IMR-90 (cell line): ENCODE results near the gene DUSP7. TPM values are rescaled to one million over a fixed set of nuclear protein-coding genes. Genes with fewer than 3 reads are reported as not detected.
A peak's percentile ranks its signal among the peaks of the same experiment; 100 is the strongest.

ENCODE experiments used
- ATAC-seq: fragments of 200-7000 bp; cut with Tn5 transposase; 2 replicates; pipeline ENCODE4 v1.9.1; 2020; ENCODE audit warnings: low read depth, mild to moderate bottlenecking, moderate library complexity
- BruUV-seq: library from RNA; stranded (reverse); fragments of 400-500 nt; replicated peaks from 2 replicates; lab custom pipeline; 2021; lab: Mats Ljungman, UMichigan
- CTCF ChIA-PET: fragments of 300-600 bp; formaldehyde crosslinking; extraction: SDS; loops from one replicate; lab custom pipeline; 2021; ENCODE audit warnings: antibody characterized with exemption; lab: Yijun Ruan, JAX
- POLR2A ChIA-PET: fragments of 300-600 bp; sonication (Branson Sonifier 250); formaldehyde crosslinking; loops from one replicate; lab custom pipeline; 2022; ENCODE audit warnings: antibody characterized with exemption; ENCODE audit not compliant: unreplicated experiment; lab: Charles Lee
- DNase-seq: peaks from one replicate; pipeline ENCODE4 v3.0.0; 2013
- H2AFZ ChIP-seq: replicated peaks from 2 replicates; pipeline ENCODE3; 2013; ENCODE audit warnings: low read length, mild to moderate bottlenecking; ENCODE audit not compliant: poor library complexity
- H2AK5ac ChIP-seq: 2 replicates; pipeline ENCODE4 v1.6.1; 2013; ENCODE audit warnings: low read depth, low read length, inconsistent platforms
- H2AK9ac ChIP-seq: replicated peaks from 2 replicates; pipeline ENCODE3; 2013; ENCODE audit warnings: mild to moderate bottlenecking, low read depth, low read length, moderate library complexity; ENCODE audit not compliant: poor library complexity
- H2BK120ac ChIP-seq: 2 replicates; pipeline ENCODE4 v1.6.1; 2013; ENCODE audit warnings: low read depth, low read length, inconsistent platforms
- H2BK15ac ChIP-seq: 3 replicates; pipeline ENCODE4 v1.6.1; 2013; ENCODE audit warnings: low read depth, low read length, inconsistent platforms
- H2BK20ac ChIP-seq: 2 replicates; pipeline ENCODE4 v1.6.1; 2013; ENCODE audit warnings: low read depth, mild to moderate bottlenecking, inconsistent platforms, low read length, moderate library complexity
- H2BK5ac ChIP-seq: 2 replicates; pipeline ENCODE4 v1.6.1; 2013; ENCODE audit warnings: mild to moderate bottlenecking, low read depth, low read length, inconsistent platforms; ENCODE audit not compliant: poor library complexity, severe bottlenecking
- H3K14ac ChIP-seq: replicated peaks from 2 replicates; pipeline ENCODE4 v1.6.1; 2013; ENCODE audit warnings: low read depth, low read length, inconsistent platforms
- H3K18ac ChIP-seq: 2 replicates; pipeline ENCODE4 v1.6.1; 2013; ENCODE audit warnings: low read depth, low read length, control low read depth
- H3K23ac ChIP-seq: 2 replicates; pipeline ENCODE4 v1.6.1; 2013; ENCODE audit warnings: low read depth, low read length, inconsistent platforms
- H3K27ac ChIP-seq: 2 replicates; pipeline ENCODE4 v1.5.1; 2013; ENCODE audit warnings: mild to moderate bottlenecking, control low read depth, low read length; ENCODE audit not compliant: insufficient read depth
- H3K27me3 ChIP-seq: 2 replicates; pipeline ENCODE4 v1.6.1; 2013; ENCODE audit warnings: low read length; ENCODE audit not compliant: control insufficient read depth, insufficient read depth
- H3K36me3 ChIP-seq: 2 replicates; pipeline ENCODE4 v1.6.1; 2013; ENCODE audit warnings: low read length, mixed read lengths; ENCODE audit not compliant: control insufficient read depth, insufficient read depth
- H3K4ac ChIP-seq: 2 replicates; pipeline ENCODE4 v1.6.1; 2013; ENCODE audit warnings: low read depth, low read length, inconsistent platforms
- H3K4me1 ChIP-seq: 2 replicates; pipeline ENCODE4 v1.6.1; 2013; ENCODE audit warnings: low read length, mixed read lengths; ENCODE audit not compliant: control insufficient read depth, insufficient read depth
- H3K4me2 ChIP-seq: 2 replicates; pipeline ENCODE4 v1.6.1; 2013; ENCODE audit warnings: low read depth, mild to moderate bottlenecking, control low read depth, low read length, moderate library complexity
- H3K4me3 ChIP-seq: 2 replicates; pipeline ENCODE4 v1.5.1; 2013; ENCODE audit warnings: low read depth, mild to moderate bottlenecking, control low read depth, low read length, moderate library complexity; ENCODE audit not compliant: insufficient read depth
- H3K56ac ChIP-seq: 2 replicates; pipeline ENCODE4 v1.6.1; 2013; ENCODE audit warnings: low read length, inconsistent platforms; ENCODE audit not compliant: insufficient read depth; ENCODE audit errors: extremely low read depth
- H3K79me1 ChIP-seq, 2 experiments: 2 replicates each; pipeline ENCODE4 v1.6.1; 2013; ENCODE audit warnings: low read length in 2 of 2, inconsistent platforms in 1 of 2, low read depth in 1 of 2
- H3K9ac ChIP-seq: 2 replicates; pipeline ENCODE4 v1.6.1; 2013; ENCODE audit warnings: low read depth, low read length, control low read depth
- H3K9me1 ChIP-seq: 2 replicates; pipeline ENCODE4 v1.6.1; 2013; ENCODE audit warnings: low read length, inconsistent platforms; ENCODE audit not compliant: insufficient read depth
- H3K9me3 ChIP-seq: 2 replicates; pipeline ENCODE4 v1.6.1; 2013; ENCODE audit warnings: low read length; ENCODE audit not compliant: control insufficient read depth, insufficient read depth
- H4K20me1 ChIP-seq: 2 replicates; pipeline ENCODE4 v1.6.1; 2013; ENCODE audit warnings: low read length, inconsistent platforms; ENCODE audit not compliant: insufficient read depth
- H4K5ac ChIP-seq: 2 replicates; pipeline ENCODE4 v1.6.1; 2013; ENCODE audit warnings: mild to moderate bottlenecking, low read depth, low read length, control low read depth
- H4K8ac ChIP-seq, 2 experiments: 2 replicates each; pipeline ENCODE4 v1.6.1; 2013; ENCODE audit warnings: low read depth in 2 of 2, low read length in 2 of 2, control low read depth in 1 of 2, inconsistent platforms in 1 of 2
- H4K91ac ChIP-seq: 2 replicates; pipeline ENCODE4 v1.6.1; 2013; ENCODE audit warnings: low read depth, low read length, inconsistent platforms; ENCODE audit not compliant: insufficient read depth
- BHLHE40 ChIP-seq: fragments of 150-350 bp; IDR thresholded peaks from 2 replicates; pipeline ENCODE4 v1.6.1; 2016; ENCODE audit warnings: mild to moderate bottlenecking, low read depth, low read length
- CEBPB ChIP-seq: IDR thresholded peaks from 2 replicates; pipeline ENCODE4 v1.6.1; 2012; ENCODE audit warnings: low read depth, low read length, improper control_type of control experiment
- CTCF ChIP-seq: conservative IDR thresholded peaks from 2 replicates; pipeline ENCODE4 v1.5.1; 2012; ENCODE audit warnings: mild to moderate bottlenecking, low read depth, low read length, improper control_type of control experiment
- ELK1 ChIP-seq: fragments of 150-350 bp; IDR thresholded peaks from 2 replicates; pipeline ENCODE4 v1.6.1; 2016; ENCODE audit warnings: low read depth, mild to moderate bottlenecking, low read length, moderate library complexity, borderline replicate concordance
- FOS ChIP-seq: fragments of 150-350 bp; IDR thresholded peaks from 2 replicates; pipeline ENCODE4 v1.6.1; 2016; ENCODE audit warnings: low read depth, low read length
- MAFK ChIP-seq: IDR thresholded peaks from 2 replicates; pipeline ENCODE4 v1.6.1; 2012; ENCODE audit warnings: low read depth, low read length, improper control_type of control experiment
- MAZ ChIP-seq: IDR thresholded peaks from 2 replicates; pipeline ENCODE4 v1.6.1; 2012; ENCODE audit warnings: low read depth, mild to moderate bottlenecking, low read length, improper control_type of control experiment, moderate library complexity, borderline replicate concordance
- MXI1 ChIP-seq: IDR thresholded peaks from 2 replicates; pipeline ENCODE4 v1.6.1; 2012; ENCODE audit warnings: low read depth, mild to moderate bottlenecking, low read length, moderate library complexity, borderline replicate concordance
- NFE2L2 ChIP-seq: fragments of 150-350 bp; IDR thresholded peaks from 2 replicates; pipeline ENCODE4 v1.6.1; 2016; ENCODE audit warnings: low read depth, mild to moderate bottlenecking, low read length
- SMC3 ChIP-seq: fragments of 150-350 bp; IDR thresholded peaks from 2 replicates; pipeline ENCODE4 v1.6.1; 2016; ENCODE audit warnings: low read depth, mild to moderate bottlenecking, antibody characterized with exemption, low read length, moderate library complexity
- WGBS, 2 experiments: methylation state at CpG; one replicate each; pipeline versions ENCODE4 v1.1.5 to v1.1.7; 2013; ENCODE audit warnings: missing lambda C conversion rate in 2 of 2; ENCODE audit not compliant: insufficient read length in 1 of 2; ENCODE audit errors: extremely low coverage in 2 of 2; 5-methylcytosine and 5-hydroxymethylcytosine counted together
- dilution Hi-C: fragments of 300-500 bp; cut with HindIII; formaldehyde crosslinking; loops from one replicate; pipeline ENCODE4 v1.14.3; 2018; ENCODE audit warnings: low sequenced_read_pairs; ENCODE audit not compliant: unreplicated experiment
- in situ Hi-C: fragments of 300-500 bp; cut with MboI; formaldehyde crosslinking; loops from 3 replicates; pipeline ENCODE4 v1.14.3; 2019; ENCODE audit warnings: low sequenced_read_pairs, inconsistent platforms, mixed read lengths
- intact Hi-C: fragments of 100-400 bp; cut with micrococcal nuclease; formaldehyde crosslinking; loops from 2 replicates; pipeline ENCODE4 v1.10.0; 2022
- polyA plus RNA-seq, 3 experiments: library from polyadenylated mRNA; depleted of rRNA; stranded (reverse); fragments of >200 nt; gene quantifications; 2 replicates each; pipeline ENCODE4 v1.2.3, GENCODE V29; 2012; ENCODE audit warnings: low replicate concordance in 1 of 3
- total RNA-seq: library from RNA; depleted of rRNA; stranded (reverse); fragments of >200 nt; gene quantifications from 2 replicates; pipeline ENCODE4 v1.2.3, GENCODE V29; 2012

DUSP7 gene
- total and polyA plus RNA-seq, 2 of the 4 experiments (the other 2 are of a cell fraction) = 9.3 to 24.0 TPM

GRCh38 chr3:52059781-52060180 lies 3.4 kb upstream of the DUSP7 start:
- Histone ChIP-seq H3K9me1 (0 out of 2 replicates have a peak, but pooled peaks cover 5% of the 10 kb centered on the region), H3K4me1 (peaks cover 10% of the 10 kb centered on the region), H4K5ac (no peak overlapping the region), H3K4me2 (no peak overlapping the region), H4K8ac (no peak overlapping the region), H3K27me3 (no peaks in the 10 kb centered on the region), H2AK5ac (no peak overlapping the region), H2AFZ (peak overlapping the region; percentile 58), H4K91ac (no peak overlapping the region), H3K27ac (no peak overlapping the region), H2BK15ac (no peak overlapping the region), H3K9me3 (no peaks in the 10 kb centered on the region), H2BK120ac (no peak overlapping the region), H3K36me3 (no peaks in the 10 kb centered on the region), H3K18ac (no peak overlapping the region), H3K4ac (no peak overlapping the region), H3K79me1 (peaks cover 0 to 12% of the 10 kb centered on the region in 2 experiments; a peak in 2 of 4 replicates), H3K23ac (no peak overlapping the region), H3K14ac (no peak overlapping the region), H2BK5ac (no peak overlapping the region), H3K4me3 (no peak overlapping the region), H2BK20ac (no peak overlapping the region), H3K9ac (no peak overlapping the region), H3K56ac (no peak overlapping the region), H4K20me1 (no peaks in the 10 kb centered on the region), H2AK9ac (peak overlapping the region; percentile 23)
- CTCF ChIA-PET = no interaction called here
- DNase-seq (no peak), ATAC-seq (no peak)
- whole genome bisulfite sequencing, 2 experiments = 71% methylated on average over 1 of the region's 7 CpGs; no CpG with 5 or more reads in 1 of the 2 experiments
- dilution Hi-C loops (no loop called here), in situ Hi-C loops (no loop called here), intact Hi-C loops (loop anchor here (5.0 kb wide), 1 partner anchor 83 kb away; no protein-coding TSS in a partner anchor)
- POLR2A ChIA-PET = no interaction called here
- no peak for TF ChIP-seq SMC3
- no peak for TF ChIP-seq MAFK
- TF ChIP-seq ELK1 = no peak
- TF ChIP-seq CTCF = no peak
- TF ChIP-seq FOS = no peak
- no peak for TF ChIP-seq BHLHE40
- no peak for TF ChIP-seq CEBPB
- no peak for TF ChIP-seq MAZ
- TF ChIP-seq NFE2L2 = no peak
- TF ChIP-seq MXI1 = no peak
- BruUV-seq = no TSS peak
